ENCODE measurements around the gene SMC4. TPM values are rescaled to one million over a fixed set of nuclear protein-coding genes. Genes with fewer than 3 reads are reported as not detected.

The SMC4 gene
- total and polyA plus RNA-seq, 10 of the 15 experiments (the other 5 are each of a cell fraction or from before 2014, with no cell fraction given) = 75.6 to 288 (median 136) TPM

DNA sequence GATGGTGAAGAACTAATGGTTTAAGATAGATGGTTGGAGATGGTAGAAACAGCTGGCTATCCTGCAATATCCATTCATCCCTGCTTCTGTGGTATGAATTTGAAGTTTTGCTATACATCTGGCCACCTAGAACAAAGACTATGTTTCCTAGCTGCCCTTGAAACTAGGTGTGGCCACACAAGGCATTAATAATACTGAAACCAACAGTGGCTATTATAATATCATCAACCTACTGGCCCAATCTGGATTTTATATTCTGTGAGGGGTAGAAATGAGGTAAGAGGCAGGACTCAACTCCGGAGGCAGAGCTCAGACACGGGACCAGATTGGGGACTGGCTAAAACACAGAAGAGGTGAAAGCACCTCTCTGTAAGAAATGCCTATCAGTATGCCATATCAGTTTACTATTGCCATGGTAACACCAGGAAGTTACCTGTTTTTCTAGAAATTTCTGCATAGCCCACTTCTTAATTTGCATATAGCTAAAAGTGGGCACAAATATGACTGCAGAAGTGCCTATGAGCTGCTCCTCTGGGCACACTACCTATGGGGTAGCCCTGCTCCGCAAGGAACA lies 8.8 kb upstream of the SMC4 start:
- POLR2A ChIA-PET = interaction anchor here (1.4 kb wide), 1 partner anchor 11 kb away, joined by 3 read pairs; no protein-coding TSS in a partner anchor
- Histone ChIP-seq H3K9ac (ENCODE audit: control insufficient read depth, insufficient read depth, low read length) (no peak overlapping the region), H3K36me3 (ENCODE audit: control insufficient read depth in 2 of 2, insufficient read depth in 2 of 2, low read length in 1 of 2) (no peaks in the 10 kb centered on the region), H2AFZ (ENCODE audit: control insufficient read depth, low read depth, low read length) (no peak overlapping the region), H3K27ac (ENCODE audit: control insufficient read depth, insufficient read depth) (no peak overlapping the region), H3K4me2 (ENCODE audit: control insufficient read depth, insufficient read depth) (no peak overlapping the region), H3K79me2 (ENCODE audit: control insufficient read depth, insufficient read depth, low read length) (peaks cover 7% of the 10 kb centered on the region), H3K4me3 (no peak overlapping the region), H3K27me3 (replicated peaks in 1 of 2; ENCODE audit: control insufficient read depth in 2 of 2, insufficient read depth in 2 of 2, low read length in 1 of 2) (no peaks in the 10 kb centered on the region), H3K4me1 (ENCODE audit: control insufficient read depth, insufficient read depth, low read length) (peaks cover 3% of the 10 kb centered on the region; the same call in 1 of the 2 replicates), H3K9me3 (replicated peaks; ENCODE audit: control insufficient read depth, insufficient read depth, low read length) (no peaks in the 10 kb centered on the region), H4K20me1 (ENCODE audit: control insufficient read depth, insufficient read depth) (no peaks in the 10 kb centered on the region)
- 81% methylated on average over 3 of the region's 3 CpGs for WGBS (ENCODE audit: insufficient coverage, insufficient replicate concordance, low lambda C conversion rate, missing lambda C conversion rate)
- TF ChIP-seq SRF (IDR thresholded peaks at IDR 0.05; ENCODE audit: low read depth in 2 of 2, low read length in 2 of 2) (no peak), RUNX3 (IDR thresholded peaks at IDR 0.05; ENCODE audit: low read length) (peak; percentile 9; the same call in 1 of the 2 replicates)
- TF ChIP-seq, protein P1, sequence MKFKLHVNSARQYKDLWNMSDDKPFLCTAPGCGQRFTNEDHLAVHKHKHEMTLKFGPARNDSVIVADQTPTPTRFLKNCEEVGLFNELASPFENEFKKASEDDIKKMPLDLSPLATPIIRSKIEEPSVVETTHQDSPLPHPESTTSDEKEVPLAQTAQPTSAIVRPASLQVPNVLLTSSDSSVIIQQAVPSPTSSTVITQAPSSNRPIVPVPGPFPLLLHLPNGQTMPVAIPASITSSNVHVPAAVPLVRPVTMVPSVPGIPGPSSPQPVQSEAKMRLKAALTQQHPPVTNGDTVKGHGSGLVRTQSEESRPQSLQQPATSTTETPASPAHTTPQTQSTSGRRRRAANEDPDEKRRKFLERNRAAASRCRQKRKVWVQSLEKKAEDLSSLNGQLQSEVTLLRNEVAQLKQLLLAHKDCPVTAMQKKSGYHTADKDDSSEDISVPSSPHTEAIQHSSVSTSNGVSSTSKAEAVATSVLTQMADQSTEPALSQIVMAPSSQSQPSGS (IDR thresholded peaks at IDR 0.05; ENCODE audit: low read length) = no peak
- FAIRE-seq (no peak), ATAC-seq (peak; percentile 74), DNase-seq (ENCODE audit: low read depth, low spot score) (no peak)
- RAD21 ChIA-PET (ENCODE audit: unreplicated experiment) = interaction anchor here (1.0 kb wide), 1 partner anchor 12 kb away, joined by 3 read pairs; no protein-coding TSS in a partner anchor
- in situ Hi-C loops (cut with MboI) = no loop called here
- CTCF ChIA-PET = interaction anchor here (0.6 to 1.6 kb wide), 4 partner anchors 10 to 23 kb away, joined by 3 to 4 read pairs (median 4); no protein-coding TSS in a partner anchor
- SMC1A ChIA-PET (ENCODE audit: uncharacterized antibody, unreplicated experiment) = interaction anchor here (1.2 kb wide), 1 partner anchor 9 kb away, joined by 6 read pairs; no protein-coding TSS in a partner anchor
- intact Hi-C loops (cut with micrococcal nuclease; ENCODE audit: unreplicated experiment) = no loop called here
- BruUV-seq (replicated peaks) = no TSS peak

DNA sequence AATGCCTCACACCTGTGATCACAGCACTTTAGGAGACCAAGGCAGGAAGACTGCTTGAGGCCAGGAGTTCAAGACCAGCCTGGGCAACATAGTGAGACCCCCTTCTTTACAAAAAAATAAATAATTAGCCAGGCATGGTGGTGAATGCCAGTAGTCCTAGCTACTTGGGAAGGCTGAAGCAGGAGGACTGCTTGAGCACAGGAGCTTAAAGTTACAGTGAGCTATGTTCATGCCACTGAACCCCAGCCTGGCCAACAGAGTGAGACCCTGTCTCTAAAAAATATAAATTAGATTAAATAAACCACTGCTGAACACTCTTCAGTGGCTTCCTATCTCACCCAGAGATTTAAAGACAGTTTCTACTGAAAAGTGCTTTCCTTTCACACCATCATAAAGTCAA lies 6.7 kb upstream of the SMC4 start:
- Histone ChIP-seq H3K27me3 (replicated peaks in 1 of 2; ENCODE audit: control insufficient read depth in 2 of 2, insufficient read depth in 2 of 2, low read length in 1 of 2) (no peaks in the 10 kb centered on the region), H3K4me1 (ENCODE audit: control insufficient read depth, insufficient read depth, low read length) (peaks cover 3% of the 10 kb centered on the region; the same call in 1 of the 2 replicates), H3K36me3 (ENCODE audit: control insufficient read depth in 2 of 2, insufficient read depth in 2 of 2, low read length in 1 of 2) (no peaks in the 10 kb centered on the region), H4K20me1 (ENCODE audit: control insufficient read depth, insufficient read depth) (no peaks in the 10 kb centered on the region), H2AFZ (ENCODE audit: control insufficient read depth, low read depth, low read length) (no peak overlapping the region), H3K9me3 (replicated peaks; ENCODE audit: control insufficient read depth, insufficient read depth, low read length) (no peaks in the 10 kb centered on the region), H3K4me2 (ENCODE audit: control insufficient read depth, insufficient read depth) (no peak overlapping the region), H3K79me2 (ENCODE audit: control insufficient read depth, insufficient read depth, low read length) (peaks cover 13% of the 10 kb centered on the region), H3K4me3 (no peak overlapping the region), H3K9ac (ENCODE audit: control insufficient read depth, insufficient read depth, low read length) (no peak overlapping the region), H3K27ac (ENCODE audit: control insufficient read depth, insufficient read depth) (no peak overlapping the region)
- in situ Hi-C loops (cut with MboI) = no loop called here
- CTCF ChIA-PET = no interaction called here
- POLR2A ChIA-PET = interaction anchor here (1.2 kb wide), 2 partner anchors 10 to 17 kb away, joined by 3 read pairs; no protein-coding TSS in a partner anchor
- no TSS peak for BruUV-seq (replicated peaks)
- FAIRE-seq (no peak), DNase-seq (ENCODE audit: low read depth, low spot score) (no peak), ATAC-seq (no peak)
- SMC1A ChIA-PET (ENCODE audit: uncharacterized antibody, unreplicated experiment) = interaction anchor here (0.7 kb wide), 1 partner anchor 17 kb away, joined by 3 read pairs; no protein-coding TSS in a partner anchor
- intact Hi-C loops (cut with micrococcal nuclease; ENCODE audit: unreplicated experiment) = no loop called here
- RAD21 ChIA-PET (ENCODE audit: unreplicated experiment) = no interaction called here
- no peak for TF ChIP-seq ZNF384 (IDR thresholded peaks at IDR 0.05; ENCODE audit: borderline replicate concordance, low read depth, low read length)
- TF ChIP-seq SIX5 (IDR thresholded peaks at IDR 0.05; ENCODE audit: low read depth, low read length, severe bottlenecking) = no peak
- TF ChIP-seq, protein P2, sequence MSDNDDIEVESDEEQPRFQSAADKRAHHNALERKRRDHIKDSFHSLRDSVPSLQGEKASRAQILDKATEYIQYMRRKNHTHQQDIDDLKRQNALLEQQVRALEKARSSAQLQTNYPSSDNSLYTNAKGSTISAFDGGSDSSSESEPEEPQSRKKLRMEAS (IDR thresholded peaks at IDR 0.05; ENCODE audit: low read depth, low read length) = no peak
- TF ChIP-seq RAD51 (IDR thresholded peaks at IDR 0.05) = no peak
- TF ChIP-seq, protein P3, sequence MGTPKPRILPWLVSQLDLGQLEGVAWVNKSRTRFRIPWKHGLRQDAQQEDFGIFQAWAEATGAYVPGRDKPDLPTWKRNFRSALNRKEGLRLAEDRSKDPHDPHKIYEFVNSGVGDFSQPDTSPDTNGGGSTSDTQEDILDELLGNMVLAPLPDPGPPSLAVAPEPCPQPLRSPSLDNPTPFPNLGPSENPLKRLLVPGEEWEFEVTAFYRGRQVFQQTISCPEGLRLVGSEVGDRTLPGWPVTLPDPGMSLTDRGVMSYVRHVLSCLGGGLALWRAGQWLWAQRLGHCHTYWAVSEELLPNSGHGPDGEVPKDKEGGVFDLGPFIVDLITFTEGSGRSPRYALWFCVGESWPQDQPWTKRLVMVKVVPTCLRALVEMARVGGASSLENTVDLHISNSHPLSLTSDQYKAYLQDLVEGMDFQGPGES (IDR thresholded peaks at IDR 0.05) = no peak
- no peak for TF ChIP-seq ZNF217 (IDR thresholded peaks at IDR 0.05)
- TF ChIP-seq SMAD1 (IDR thresholded peaks at IDR 0.05; ENCODE audit: low read depth, partially characterized antibody) = no peak
- TF ChIP-seq, protein P1 (IDR thresholded peaks at IDR 0.05; ENCODE audit: low read length) = no peak
- TF ChIP-seq ZNF274 (IDR thresholded peaks at IDR 0.05; ENCODE audit: insufficient read depth, insufficient read length) = no peak
- no peak for TF ChIP-seq MYC (IDR thresholded peaks at IDR 0.05; ENCODE audit: insufficient read depth, insufficient read length, insufficient replicate concordance, low read length, severe bottlenecking)
- no peak for TF ChIP-seq NRF1 (conservative IDR thresholded peaks at IDR 0.05; ENCODE audit: low read depth, low read length)

Data from GM12878 (cell line).